ENCODE measurements around the gene SLC25A13. TPM values are rescaled to one million over a fixed set of nuclear protein-coding genes. Genes with fewer than 3 reads are reported as not detected.

SLC25A13 gene
- total and polyA plus RNA-seq, 8 donors = 20.2 to 41.2 (median 25.1) TPM

DNA sequence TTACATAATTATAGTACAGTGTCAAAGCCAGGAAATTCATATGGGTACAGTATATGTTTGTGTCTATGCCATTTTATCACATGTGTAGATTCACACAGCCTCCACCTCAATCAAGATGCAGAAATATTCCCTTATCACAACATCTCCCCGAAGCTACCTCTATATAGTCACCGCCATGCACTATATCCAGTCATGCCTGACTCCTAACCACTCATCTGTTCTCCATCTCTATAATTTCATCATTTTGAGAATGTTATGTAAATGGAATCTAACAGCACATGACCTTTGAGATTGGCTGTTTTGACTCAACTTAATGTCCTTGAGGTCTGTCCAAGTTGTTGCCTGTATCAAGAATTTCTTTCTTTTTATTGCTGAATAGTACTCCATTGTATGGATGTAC, 22.3 kb upstream of the SLC25A13 start:
- H3K36me3 ChIP-seq = no peaks in the 10 kb centered on the region
- H3K4me3 ChIP-seq = no peak overlapping the region
- ATAC-seq (no peak), DNase-seq (no peak)
- H3K27ac ChIP-seq = no peak overlapping the region
- TF ChIP-seq, protein P1, sequence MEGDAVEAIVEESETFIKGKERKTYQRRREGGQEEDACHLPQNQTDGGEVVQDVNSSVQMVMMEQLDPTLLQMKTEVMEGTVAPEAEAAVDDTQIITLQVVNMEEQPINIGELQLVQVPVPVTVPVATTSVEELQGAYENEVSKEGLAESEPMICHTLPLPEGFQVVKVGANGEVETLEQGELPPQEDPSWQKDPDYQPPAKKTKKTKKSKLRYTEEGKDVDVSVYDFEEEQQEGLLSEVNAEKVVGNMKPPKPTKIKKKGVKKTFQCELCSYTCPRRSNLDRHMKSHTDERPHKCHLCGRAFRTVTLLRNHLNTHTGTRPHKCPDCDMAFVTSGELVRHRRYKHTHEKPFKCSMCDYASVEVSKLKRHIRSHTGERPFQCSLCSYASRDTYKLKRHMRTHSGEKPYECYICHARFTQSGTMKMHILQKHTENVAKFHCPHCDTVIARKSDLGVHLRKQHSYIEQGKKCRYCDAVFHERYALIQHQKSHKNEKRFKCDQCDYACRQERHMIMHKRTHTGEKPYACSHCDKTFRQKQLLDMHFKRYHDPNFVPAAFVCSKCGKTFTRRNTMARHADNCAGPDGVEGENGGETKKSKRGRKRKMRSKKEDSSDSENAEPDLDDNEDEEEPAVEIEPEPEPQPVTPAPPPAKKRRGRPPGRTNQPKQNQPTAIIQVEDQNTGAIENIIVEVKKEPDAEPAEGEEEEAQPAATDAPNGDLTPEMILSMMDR (IDR thresholded peaks at IDR 0.05) = no peak
- H3K27me3 ChIP-seq = no peaks in the 10 kb centered on the region
- no peaks in the 10 kb centered on the region for H3K9me3 ChIP-seq
- H3K4me1 ChIP-seq = no peaks in the 10 kb centered on the region
- intact Hi-C loops (cut with DNase I) = no loop called here

DNA sequence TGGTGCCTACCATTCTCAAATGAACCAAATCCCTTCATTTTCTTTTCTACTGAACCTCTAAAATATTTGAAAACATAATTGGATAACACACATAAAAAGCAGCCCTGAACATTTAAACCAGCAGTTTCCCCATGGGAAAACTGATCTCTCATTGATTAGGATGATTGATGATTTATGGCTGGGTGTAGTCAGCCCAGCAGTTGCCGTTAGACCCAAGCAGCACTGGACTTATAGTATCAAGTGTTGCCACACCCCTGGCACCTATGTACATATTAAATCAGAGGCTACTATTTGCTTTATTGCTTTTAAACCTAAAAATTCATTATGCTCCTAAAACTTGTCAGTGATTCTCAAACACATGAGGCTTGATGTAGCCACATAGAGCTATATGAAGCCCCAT, 20.2 kb upstream of the SLC25A13 start:
- H3K4me1 ChIP-seq = no peaks in the 10 kb centered on the region
- TF ChIP-seq, protein P1 (IDR thresholded peaks at IDR 0.05) = no peak
- H3K4me3 ChIP-seq = no peak overlapping the region
- no peak overlapping the region for H3K27ac ChIP-seq
- no peaks in the 10 kb centered on the region for H3K9me3 ChIP-seq
- DNase-seq (no peak), ATAC-seq (no peak)
- intact Hi-C loops (cut with DNase I) = no loop called here
- H3K36me3 ChIP-seq = no peaks in the 10 kb centered on the region
- H3K27me3 ChIP-seq = no peaks in the 10 kb centered on the region

DNA sequence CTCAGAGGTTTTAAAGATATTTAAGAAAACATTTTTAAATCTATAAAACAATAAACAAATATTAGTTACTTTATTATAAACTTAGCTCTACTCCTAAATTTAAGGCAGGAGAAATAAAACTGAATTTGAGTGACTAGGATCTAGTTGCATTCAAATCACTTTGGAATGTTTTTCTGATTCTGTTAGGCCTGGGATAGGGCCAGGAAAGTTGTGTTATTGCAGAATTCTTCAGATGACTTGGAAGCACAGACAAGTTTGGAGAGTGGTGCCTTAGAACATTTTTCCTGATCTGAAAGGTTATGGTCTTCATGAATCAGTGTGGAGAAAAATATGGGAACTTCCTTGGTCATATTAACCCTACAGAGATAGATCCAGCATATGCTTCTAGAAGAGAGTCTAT, 15.6 kb upstream of the SLC25A13 start:
- no peaks in the 10 kb centered on the region for H3K4me1 ChIP-seq
- TF ChIP-seq, protein P1 (IDR thresholded peaks at IDR 0.05) = no peak
- H3K27ac ChIP-seq = no peak overlapping the region
- ATAC-seq (no peak), DNase-seq (peak in 2 of 4 donors; percentile 11 to 16)
- H3K27me3 ChIP-seq = no peaks in the 10 kb centered on the region
- no peaks in the 10 kb centered on the region for H3K36me3 ChIP-seq
- no peak overlapping the region for H3K4me3 ChIP-seq
- intact Hi-C loops (cut with DNase I) = no loop called here
- no peaks in the 10 kb centered on the region for H3K9me3 ChIP-seq

DNA sequence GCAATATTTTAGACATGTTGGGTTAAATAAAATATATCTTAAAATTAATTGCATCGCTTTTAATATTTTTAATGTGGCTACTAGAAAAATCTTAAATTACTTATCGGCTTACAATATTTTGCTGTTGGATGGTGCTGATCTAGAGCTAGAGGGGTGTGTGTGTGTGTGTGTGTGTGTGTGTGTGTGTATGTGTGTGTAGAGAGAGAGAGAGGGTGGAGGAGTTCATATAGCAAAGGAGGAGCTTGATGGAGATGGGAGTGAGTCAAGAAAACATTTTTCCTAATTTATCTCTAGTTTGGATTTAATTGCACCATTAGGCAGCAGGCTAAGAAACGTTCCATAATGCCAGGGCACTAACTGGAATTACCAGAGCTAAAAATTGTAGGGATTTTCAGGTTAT, 10.4 kb upstream of the SLC25A13 start:
- no peak for ATAC-seq
- Histone ChIP-seq H3K4me1 (peaks cover 0 to 7% of the 10 kb centered on the region in 2 donors), H3K9me3 (no peaks in the 10 kb centered on the region), H3K36me3 (no peaks in the 10 kb centered on the region), H3K27ac (no peak overlapping the region), H3K27me3 (no peaks in the 10 kb centered on the region), H3K4me3 (no peak overlapping the region)
- intact Hi-C loops (cut with DNase I) = no loop called here
- TF ChIP-seq, protein P1 (IDR thresholded peaks at IDR 0.05) = no peak
- DNase-seq = no peak

DNA sequence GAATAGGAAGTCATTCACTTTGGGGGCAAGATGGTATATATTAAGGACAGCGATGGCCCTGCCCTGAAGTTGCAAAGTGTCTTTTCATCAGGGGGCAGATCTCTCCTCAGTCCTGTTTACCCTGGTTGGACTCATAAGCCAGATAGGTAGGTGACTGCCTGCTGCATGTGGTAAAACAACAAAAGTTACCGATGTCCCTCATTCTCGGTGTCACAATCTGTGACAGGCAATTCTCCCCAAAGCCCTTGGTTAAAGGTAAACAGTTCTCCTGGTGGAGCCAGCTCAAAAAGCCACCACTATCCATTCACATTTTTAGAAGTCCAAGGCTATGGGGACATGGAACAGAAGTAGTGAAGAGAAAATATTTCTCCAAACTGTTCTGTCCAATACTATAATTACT, 9.9 kb upstream of the SLC25A13 start:
- intact Hi-C loops (cut with DNase I) = no loop called here

More for the DNA sequence above, 9.9 kb upstream of the SLC25A13 start:
- Histone ChIP-seq H3K27me3 (no peaks in the 10 kb centered on the region), H3K36me3 (no peaks in the 10 kb centered on the region), H3K27ac (no peak overlapping the region), H3K4me3 (no peak overlapping the region), H3K4me1 (peaks cover 0 to 12% of the 10 kb centered on the region in 2 donors), H3K9me3 (no peaks in the 10 kb centered on the region)
- ATAC-seq (no peak), DNase-seq (no peak)
- TF ChIP-seq, protein P1 (IDR thresholded peaks at IDR 0.05) = no peak

All from left lung (tissue), 10 donors.